ENCODE results near the gene CAPN15.
A peak's percentile ranks its signal among the peaks of the same experiment; 100 is the strongest.
"Not testable (repeated sequence)": the region's sequence is repeated elsewhere in the genome, so short reads cannot be mapped to it uniquely, and the experiment has no call there.

Gene CAPN15

GRCh38 chr16:527015-527903 is at the start of gene CAPN15:
TSS of gene CAPN15 (plus strand) at chr16:527712. CDS start at chr16:546839, 19,127 bp downstream.
- DNase-seq (ENCODE audit: low read depth in 2 of 2), result peak; percentile 67 to 82

- not testable (repeated sequence) for DNase-seq (ENCODE audit: low read depth in 2 of 2)
These were observed 49.2 kb upstream of the CAPN15 start for GRCh38 chr16:478287-478686.

GRCh38 chr16:482468-483185 is 44.9 kb upstream of the CAPN15 start:
- no peak for DNase-seq (ENCODE audit: low read depth in 2 of 2)

GRCh38 chr16:483341-484075 is 44.0 kb upstream of the CAPN15 start:
- DNase-seq (ENCODE audit: low read depth in 2 of 2), result no peak

- DNase-seq (ENCODE audit: low read depth in 2 of 2), result no peak
These were observed 37.9 kb upstream of the CAPN15 start for GRCh38 chr16:489606-490005.

- DNase-seq (ENCODE audit: low read depth in 2 of 2), result no peak
These were observed 36.7 kb upstream of the CAPN15 start for GRCh38 chr16:490768-491167.

- DNase-seq (ENCODE audit: low read depth in 2 of 2), result no peak
These were observed 36.1 kb upstream of the CAPN15 start for GRCh38 chr16:491220-491919.

- no peak for DNase-seq (ENCODE audit: low read depth in 2 of 2)
These were observed 35.2 kb upstream of the CAPN15 start for GRCh38 chr16:492211-492875.

GRCh38 chr16:494676-495075 is 32.8 kb upstream of the CAPN15 start:
- DNase-seq (ENCODE audit: low read depth in 2 of 2), result not testable (repeated sequence)

GRCh38 chr16:495127-495748 is 32.3 kb upstream of the CAPN15 start:
- DNase-seq (ENCODE audit: low read depth in 2 of 2), result no peak

GRCh38 chr16:496097-496886 is 31.2 kb upstream of the CAPN15 start:
- DNase-seq (ENCODE audit: low read depth in 2 of 2), result no peak

- DNase-seq (ENCODE audit: low read depth in 2 of 2), result no peak
These were observed 30.3 kb upstream of the CAPN15 start for GRCh38 chr16:497258-497657.

- no peak for DNase-seq (ENCODE audit: low read depth in 2 of 2)
These were observed 27.6 kb upstream of the CAPN15 start for GRCh38 chr16:499924-500323.

GRCh38 chr16:500709-501108 is 26.8 kb upstream of the CAPN15 start:
- no peak for DNase-seq (ENCODE audit: low read depth in 2 of 2)

- no peak for DNase-seq (ENCODE audit: low read depth in 2 of 2)
These were observed 25.2 kb upstream of the CAPN15 start for GRCh38 chr16:502179-502943.

GRCh38 chr16:503150-504071 is 24.1 kb upstream of the CAPN15 start:
- DNase-seq (ENCODE audit: low read depth in 2 of 2), result no peak

GRCh38 chr16:505479-506245 is 21.9 kb upstream of the CAPN15 start:
- DNase-seq (ENCODE audit: low read depth in 2 of 2), result no peak
